ENCODE results near the gene CTSZ.
"Not testable (repeated sequence)": the region's sequence is repeated elsewhere in the genome, so short reads cannot be mapped to it uniquely, and the experiment has no call there.

The CTSZ gene

GRCh38 chr20:59042796-59043631 is 36.0 kb upstream of the CTSZ start:
- no peaks in the 10 kb centered on the region for H4K20me1 ChIP-seq (ENCODE audit: insufficient read depth, low read length)
- peak overlapping the region; percentile 87 for H3K9ac ChIP-seq (ENCODE audit: low read length)
- peaks cover 44% of the 10 kb centered on the region for H3K79me2 ChIP-seq (ENCODE audit: insufficient read depth, low read length)
- H3K4me3 ChIP-seq (ENCODE audit: low read depth, low read length, poor library complexity, severe bottlenecking) = peak overlapping the region; percentile 86
- no peak overlapping the region for H3K27ac ChIP-seq (ENCODE audit: low read depth, low read length, poor library complexity, severe bottlenecking)
- no peaks in the 10 kb centered on the region for H3F3A ChIP-seq (ENCODE audit: insufficient read depth, low read length)
- H3K27me3 ChIP-seq (ENCODE audit: insufficient read depth, low read length) = no peaks in the 10 kb centered on the region
- H3K4me2 ChIP-seq (ENCODE audit: low read length) = peak overlapping the region; percentile 96
- no peaks in the 10 kb centered on the region for H3K9me2 ChIP-seq (ENCODE audit: low read depth, low read length)
- no peak overlapping the region for H2AFZ ChIP-seq (ENCODE audit: low read length)
- H3K9me3 ChIP-seq (ENCODE audit: low read length) = no peaks in the 10 kb centered on the region
- TF ChIP-seq CTCF (IDR thresholded peaks at IDR 0.05; ENCODE audit: low read length) = no peak
- no peak for TF ChIP-seq EZH2 (IDR thresholded peaks at IDR 0.05; ENCODE audit: borderline replicate concordance, low read length)
- H3K36me3 ChIP-seq (ENCODE audit: insufficient read depth, low read length) = peaks cover 28% of the 10 kb centered on the region
- peaks cover 48% of the 10 kb centered on the region for H3K4me1 ChIP-seq (ENCODE audit: insufficient read depth, low read length, severe bottlenecking)

- Histone ChIP-seq H3K79me2 (ENCODE audit: insufficient read depth, low read length) (peaks cover 49% of the 10 kb centered on the region), H3K9ac (ENCODE audit: low read length) (peak within 1 kb of the TSS; percentile 87), H3F3A (ENCODE audit: insufficient read depth, low read length) (no peaks in the 10 kb centered on the region), H3K36me3 (ENCODE audit: insufficient read depth, low read length) (peaks cover 36% of the 10 kb centered on the region), H3K4me2 (ENCODE audit: low read length) (peak within 1 kb of the TSS; percentile 96), H4K20me1 (ENCODE audit: insufficient read depth, low read length) (no peaks in the 10 kb centered on the region), H3K27me3 (ENCODE audit: insufficient read depth, low read length) (no peaks in the 10 kb centered on the region), H3K27ac (ENCODE audit: low read depth, low read length, poor library complexity, severe bottlenecking) (peak within 1 kb of the TSS; percentile 25), H2AFZ (ENCODE audit: low read length) (no peak within 1 kb of the TSS), H3K4me3 (ENCODE audit: low read depth, low read length, poor library complexity, severe bottlenecking) (peak within 1 kb of the TSS; percentile 86), H3K4me1 (ENCODE audit: insufficient read depth, low read length, severe bottlenecking) (peaks cover 48% of the 10 kb centered on the region), H3K9me3 (ENCODE audit: low read length) (no peaks in the 10 kb centered on the region), H3K9me2 (ENCODE audit: low read depth, low read length) (no peaks in the 10 kb centered on the region)
- TF ChIP-seq EZH2 (IDR thresholded peaks at IDR 0.05; ENCODE audit: borderline replicate concordance, low read length) (no peak), CTCF (IDR thresholded peaks at IDR 0.05; ENCODE audit: low read length) (no peak)
Measured at GRCh38 chr20:59042151-59042795, 35.2 kb upstream of the CTSZ start, which contains the start of gene PRELID3B. Gene PRELID3B (minus strand): TSS chr20:59042786. CDS start chr20:59042730, 56 bp downstream.

- H3K4me3 ChIP-seq (ENCODE audit: low read depth, low read length, poor library complexity, severe bottlenecking) = peak overlapping the region; percentile 86
- peaks cover 48% of the 10 kb centered on the region for H3K4me1 ChIP-seq (ENCODE audit: insufficient read depth, low read length, severe bottlenecking)
- peak overlapping the region; percentile 82 for H3K9ac ChIP-seq (ENCODE audit: low read length)
- peaks cover 49% of the 10 kb centered on the region for H3K79me2 ChIP-seq (ENCODE audit: insufficient read depth, low read length)
- H4K20me1 ChIP-seq (ENCODE audit: insufficient read depth, low read length); H3K27me3 ChIP-seq (ENCODE audit: insufficient read depth, low read length); H3K9me3 ChIP-seq (ENCODE audit: low read length); H3K27ac ChIP-seq (ENCODE audit: low read depth, low read length, poor library complexity, severe bottlenecking); H3F3A ChIP-seq (ENCODE audit: insufficient read depth, low read length); H2AFZ ChIP-seq (ENCODE audit: low read length); H3K9me2 ChIP-seq (ENCODE audit: low read depth, low read length): not testable (repeated sequence)
- peak overlapping the region; percentile 80 for H3K4me2 ChIP-seq (ENCODE audit: low read length)
- peaks cover 44% of the 10 kb centered on the region for H3K36me3 ChIP-seq (ENCODE audit: insufficient read depth, low read length)
Measured at GRCh38 chr20:59041487-59041886, 34.4 kb upstream of the CTSZ start.
